Thyroid gland (tissue), 4 donors: ENCODE results near the gene CREBBP.

ENCODE experiments used
- CTCF ChIP-seq, 6 experiments: fragments of 200-600 bp in 3 of 6; fragments of 450-650 bp in 3 of 6; sonication (generic) in 3 of 6; IDR thresholded peaks; one replicate each; pipeline ENCODE4 v1.5.1; 2016 to 2019; ENCODE audit warnings: antibody characterized with exemption in 6 of 6, mild to moderate bottlenecking in 2 of 6, inconsistent platforms in 1 of 6, moderate library complexity in 1 of 6
- POLR2A ChIP-seq, 2 donors: fragments of 450-650 bp; IDR thresholded peaks; one replicate each; pipeline ENCODE4 v1.6.1; 2017; ENCODE audit warnings: antibody characterized with exemption in 2 of 2, mild to moderate bottlenecking in 2 of 2, moderate library complexity in 1 of 2

- TF ChIP-seq POLR2A (IDR thresholded peaks at IDR 0.05) (no peak), CTCF (IDR thresholded peaks at IDR 0.05) (no peak)
These were observed 25.9 kb upstream of the CREBBP start for GRCh38 chr16:3906363-3906762.
